OCI-LY7 (cell line): ENCODE results near the gene SI. TPM values are rescaled to one million over a fixed set of nuclear protein-coding genes. Genes with fewer than 3 reads are reported as not detected.

ENCODE experiments used
- BruUV-seq: library from RNA; stranded (reverse); fragments of 400-500 nt; replicated peaks from 2 replicates; lab custom pipeline; 2021; lab: Mats Ljungman, UMichigan
- CTCF ChIA-PET: fragments of 300-600 bp; sonication (Branson Sonifier 250); formaldehyde crosslinking; loops from one replicate; lab custom pipeline; 2022; ENCODE audit warnings: antibody characterized with exemption; ENCODE audit not compliant: unreplicated experiment; lab: Charles Lee
- POLR2A ChIA-PET: fragments of 300-600 bp; sonication (Branson Sonifier 250); formaldehyde crosslinking; loops from one replicate; lab custom pipeline; 2022; ENCODE audit warnings: antibody characterized with exemption; lab: Charles Lee
- DNase-seq: peaks from one replicate; pipeline ENCODE4 v3.0.0-alpha.2; 2015; ENCODE audit warnings: low spot score
- H2AFZ ChIP-seq: fragments of 200-600 bp; sonication (generic), shearing (Covaris generic); 2 replicates; pipeline ENCODE4 v1.6.1; 2014; ENCODE audit warnings: mild to moderate bottlenecking, antibody characterized with exemption, low read length, moderate library complexity
- H3K27ac ChIP-seq: fragments of 200-600 bp; sonication (generic); 2 replicates; pipeline ENCODE4 v1.5.1; 2014; ENCODE audit warnings: mixed run types, low read depth, mild to moderate bottlenecking, moderate library complexity, low read length, inconsistent platforms; ENCODE audit not compliant: poor library complexity, severe bottlenecking
- H3K36me3 ChIP-seq: fragments of 200-600 bp; sonication (generic); 2 replicates; pipeline ENCODE4 v1.6.1; 2014; ENCODE audit warnings: mild to moderate bottlenecking, antibody characterized with exemption, low read length, moderate library complexity, mixed read lengths; ENCODE audit not compliant: insufficient read depth
- H3K4me1 ChIP-seq: fragments of 200-600 bp; sonication (generic); 2 replicates; pipeline ENCODE4 v1.5.1; 2014; ENCODE audit warnings: mild to moderate bottlenecking, low read length; ENCODE audit not compliant: insufficient read depth, poor library complexity, severe bottlenecking
- H3K4me2 ChIP-seq: fragments of 200-600 bp; sonication (generic); 2 replicates; pipeline ENCODE4 v1.6.1; 2014; ENCODE audit warnings: mild to moderate bottlenecking, low read length
- H3K4me3 ChIP-seq: fragments of 200-600 bp; sonication (generic); 2 replicates; pipeline ENCODE4 v1.5.1; 2014; ENCODE audit warnings: mild to moderate bottlenecking, low read depth, low read length; ENCODE audit not compliant: poor library complexity, severe bottlenecking
- H3K79me2 ChIP-seq: fragments of 200-600 bp; sonication (generic); 2 replicates; pipeline ENCODE4 v1.6.1; 2016; ENCODE audit warnings: low read depth, mild to moderate bottlenecking, low read length, moderate library complexity, mixed read lengths; ENCODE audit not compliant: insufficient read depth
- H3K9me2 ChIP-seq: fragments of 200-600 bp; sonication (generic); 2 replicates; pipeline ENCODE4 v1.6.1; 2016; ENCODE audit warnings: mild to moderate bottlenecking, low read length, mixed read lengths; ENCODE audit not compliant: insufficient read depth
- H3K9me3 ChIP-seq: fragments of 200-600 bp; sonication (generic); 2 replicates; pipeline ENCODE4 v1.6.1; 2014; ENCODE audit warnings: mild to moderate bottlenecking, mixed run types, low read length, mixed read lengths
- H4K20me1 ChIP-seq: fragments of 200-600 bp; sonication (generic); 2 replicates; pipeline ENCODE4 v1.6.1; 2014; ENCODE audit warnings: mild to moderate bottlenecking, antibody characterized with exemption, low read length, moderate library complexity, mixed read lengths; ENCODE audit not compliant: insufficient read depth
- EZH2phosphoT487 ChIP-seq: fragments of 200-600 bp; sonication (generic); IDR thresholded peaks from 2 replicates; pipeline ENCODE4 v1.6.1; 2018; ENCODE audit warnings: low read depth, borderline replicate concordance, mild to moderate bottlenecking, mixed run types, antibody characterized with exemption, low read length, moderate library complexity, mixed read lengths
- intact Hi-C: fragments of 100-400 bp; cut with micrococcal nuclease; formaldehyde crosslinking; loops from one replicate; pipeline ENCODE4 v1.10.0; 2022; ENCODE audit not compliant: unreplicated experiment
- total RNA-seq, 2 experiments: library from RNA; depleted of rRNA in 1 of 2; stranded (reverse); fragments of >200 nt in 1 of 2; shearing (Covaris generic) in 1 of 2; gene quantifications; 2 replicates each; pipeline ENCODE4 v1.2.3, GENCODE V29; 2014 to 2022
- TF ChIP-seq, protein P1 (sequence below): fragments of 200-600 bp; sonication (generic); conservative IDR thresholded peaks from 2 replicates; pipeline ENCODE4 v1.5.1; 2014; ENCODE audit warnings: mild to moderate bottlenecking, antibody characterized with exemption, low read length, moderate library complexity, mixed read lengths

SI gene
- total RNA-seq, 2 experiments from 2014 or later: not detected

DNA sequence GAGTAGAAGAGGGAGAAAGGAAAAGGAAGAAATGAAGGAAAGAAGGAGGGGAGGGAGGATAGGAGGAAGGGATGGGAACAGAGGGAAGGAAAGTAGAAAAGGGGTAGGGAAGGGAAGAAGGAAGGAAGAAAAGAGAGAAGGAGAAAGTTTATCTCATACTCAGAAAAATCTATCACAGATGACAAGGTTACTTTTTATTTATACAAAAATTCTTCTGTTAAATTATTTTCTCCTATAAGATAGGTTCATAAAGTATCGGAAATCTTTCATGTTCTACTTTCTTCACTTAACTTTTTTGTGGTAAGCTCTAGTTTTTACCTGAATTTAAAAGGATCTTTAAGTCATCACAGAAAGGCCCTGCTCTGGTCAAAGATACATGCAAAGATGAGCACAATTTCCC lies 38.1 kb downstream of the SI start:
- Histone ChIP-seq H3K79me2 (no peaks in the 10 kb centered on the region), H3K9me3 (no peaks in the 10 kb centered on the region), H3K4me3 (no peak overlapping the region), H3K4me2 (no peak overlapping the region), H3K36me3 (no peaks in the 10 kb centered on the region), H3K9me2 (no peaks in the 10 kb centered on the region), H3K27ac (no peak overlapping the region), H3K4me1 (no peaks in the 10 kb centered on the region), H2AFZ (no peak overlapping the region), H4K20me1 (no peaks in the 10 kb centered on the region)
- POLR2A ChIA-PET: interaction anchor here (0.9 kb wide), 1 partner anchor 19 kb away, joined by 3 read pairs; no protein-coding TSS in a partner anchor
- CTCF ChIA-PET: no interaction called here
- no peak for DNase-seq
- intact Hi-C loops: no loop called here
- no TSS peak for BruUV-seq
- TF ChIP-seq, protein P1, sequence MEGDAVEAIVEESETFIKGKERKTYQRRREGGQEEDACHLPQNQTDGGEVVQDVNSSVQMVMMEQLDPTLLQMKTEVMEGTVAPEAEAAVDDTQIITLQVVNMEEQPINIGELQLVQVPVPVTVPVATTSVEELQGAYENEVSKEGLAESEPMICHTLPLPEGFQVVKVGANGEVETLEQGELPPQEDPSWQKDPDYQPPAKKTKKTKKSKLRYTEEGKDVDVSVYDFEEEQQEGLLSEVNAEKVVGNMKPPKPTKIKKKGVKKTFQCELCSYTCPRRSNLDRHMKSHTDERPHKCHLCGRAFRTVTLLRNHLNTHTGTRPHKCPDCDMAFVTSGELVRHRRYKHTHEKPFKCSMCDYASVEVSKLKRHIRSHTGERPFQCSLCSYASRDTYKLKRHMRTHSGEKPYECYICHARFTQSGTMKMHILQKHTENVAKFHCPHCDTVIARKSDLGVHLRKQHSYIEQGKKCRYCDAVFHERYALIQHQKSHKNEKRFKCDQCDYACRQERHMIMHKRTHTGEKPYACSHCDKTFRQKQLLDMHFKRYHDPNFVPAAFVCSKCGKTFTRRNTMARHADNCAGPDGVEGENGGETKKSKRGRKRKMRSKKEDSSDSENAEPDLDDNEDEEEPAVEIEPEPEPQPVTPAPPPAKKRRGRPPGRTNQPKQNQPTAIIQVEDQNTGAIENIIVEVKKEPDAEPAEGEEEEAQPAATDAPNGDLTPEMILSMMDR: no peak
- TF ChIP-seq EZH2phosphoT487: no peak

DNA sequence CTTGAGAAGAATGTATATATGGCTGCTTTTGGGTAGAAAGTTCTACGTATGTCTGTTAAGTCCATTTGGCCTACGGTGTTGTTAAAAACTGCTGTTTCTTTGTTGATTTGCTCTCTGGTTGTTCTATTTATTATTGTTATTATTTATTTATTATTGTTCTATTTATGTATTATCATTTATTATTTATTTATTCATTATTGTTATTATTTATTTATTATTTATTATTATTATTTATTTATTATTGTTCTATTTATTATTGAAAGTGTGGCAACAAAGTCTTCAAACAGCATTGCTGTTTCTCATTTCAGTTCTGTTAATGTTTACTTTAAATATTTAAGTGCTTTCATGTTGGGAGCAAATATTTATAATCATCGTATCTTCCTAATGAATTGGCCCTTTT lies 66.7 kb downstream of the SI start:
- H3K36me3 ChIP-seq: no peaks in the 10 kb centered on the region
- no peaks in the 10 kb centered on the region for H3K79me2 ChIP-seq
- H2AFZ ChIP-seq: no peak overlapping the region
- H3K9me2 ChIP-seq: no peaks in the 10 kb centered on the region
- ChIA-PET CTCF (no interaction called here), POLR2A (no interaction called here)
- H4K20me1 ChIP-seq: no peaks in the 10 kb centered on the region
- no peak overlapping the region for H3K4me2 ChIP-seq
- DNase-seq: no peak
- TF ChIP-seq, protein P1: no peak
- TF ChIP-seq EZH2phosphoT487: no peak
- H3K4me1 ChIP-seq: no peaks in the 10 kb centered on the region
- H3K4me3 ChIP-seq: no peak overlapping the region
- H3K27ac ChIP-seq: no peak overlapping the region
- BruUV-seq: no TSS peak
- intact Hi-C loops: no loop called here
- no peaks in the 10 kb centered on the region for H3K9me3 ChIP-seq

DNA sequence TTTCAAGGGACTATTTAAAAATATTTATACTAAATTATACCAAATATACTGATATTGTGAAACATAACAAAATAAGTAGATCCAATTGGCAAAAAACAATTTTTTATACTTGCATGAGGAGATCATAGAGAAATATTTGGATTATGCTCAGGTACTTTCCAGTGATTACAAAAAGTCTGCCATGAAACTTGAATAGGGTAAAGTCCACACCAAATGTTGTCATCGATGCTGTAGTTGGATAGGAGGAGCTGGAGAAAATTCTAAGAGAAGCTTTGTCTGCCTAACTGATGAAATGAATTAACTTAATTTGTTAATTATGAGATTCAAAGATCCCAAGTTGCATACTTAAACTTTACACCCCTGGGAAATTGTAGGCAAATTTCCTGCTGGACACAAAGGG lies 93.3 kb downstream of the SI start:
- Histone ChIP-seq H3K9me3 (no peaks in the 10 kb centered on the region), H3K36me3 (no peaks in the 10 kb centered on the region), H2AFZ (no peak overlapping the region), H3K4me3 (no peak overlapping the region), H3K9me2 (no peaks in the 10 kb centered on the region), H4K20me1 (no peaks in the 10 kb centered on the region), H3K79me2 (no peaks in the 10 kb centered on the region), H3K4me2 (no peak overlapping the region), H3K27ac (no peak overlapping the region), H3K4me1 (no peaks in the 10 kb centered on the region)
- ChIA-PET POLR2A (no interaction called here), CTCF (no interaction called here)
- DNase-seq: no peak
- BruUV-seq: no TSS peak
- intact Hi-C loops: no loop called here
- TF ChIP-seq, protein P1: no peak
- no peak for TF ChIP-seq EZH2phosphoT487
